KMS-11 (cell line): ENCODE measurements around the gene MAP2K2.
A peak's percentile ranks its signal among the peaks of the same experiment; 100 is the strongest.

ENCODE experiments used
- H2AFZ ChIP-seq: fragments of 200-600 bp; sonication (generic); 2 replicates; pipeline ENCODE4 v1.6.1; 2016; ENCODE audit warnings: antibody characterized with exemption, mixed run types, low read depth
- H3K27ac ChIP-seq: fragments of 200-600 bp; sonication (generic); 2 replicates; pipeline ENCODE4 v1.6.1; 2016; ENCODE audit warnings: mild to moderate bottlenecking, mixed run types
- H3K27me3 ChIP-seq: fragments of 200-600 bp; sonication (generic); 2 replicates; pipeline ENCODE4 v1.6.1; 2017; ENCODE audit warnings: mild to moderate bottlenecking, low read depth, mixed run types, moderate library complexity; ENCODE audit not compliant: insufficient read depth
- H3K36me3 ChIP-seq: fragments of 200-600 bp; sonication (generic); 2 replicates; pipeline ENCODE4 v1.6.1; 2017; ENCODE audit warnings: mild to moderate bottlenecking, mixed run types; ENCODE audit not compliant: insufficient read depth
- H3K4me1 ChIP-seq: fragments of 200-600 bp; sonication (generic); 2 replicates; pipeline ENCODE4 v1.6.1; 2016; ENCODE audit warnings: mild to moderate bottlenecking, low read depth, mixed run types; ENCODE audit not compliant: poor library complexity, severe bottlenecking
- H3K4me2 ChIP-seq: fragments of 200-600 bp; sonication (generic); 2 replicates; pipeline ENCODE4 v1.7.0; 2016; ENCODE audit warnings: mild to moderate bottlenecking, mixed run types
- H3K4me3 ChIP-seq: fragments of 200-600 bp; sonication (generic); IDR thresholded peaks from 2 replicates; pipeline ENCODE4 v1.6.1; 2017; ENCODE audit warnings: low read depth, low read length, mixed read lengths; ENCODE audit not compliant: insufficient read depth
- H3K79me2 ChIP-seq: fragments of 200-600 bp; sonication (generic); 2 replicates; pipeline ENCODE4 v1.6.1; 2016; ENCODE audit warnings: low read depth, mixed run types; ENCODE audit not compliant: insufficient read depth
- H3K9ac ChIP-seq: fragments of 200-600 bp; sonication (generic); 2 replicates; pipeline ENCODE4 v1.6.1; 2016; ENCODE audit warnings: mild to moderate bottlenecking, mixed run types
- H4K20me1 ChIP-seq: fragments of 200-600 bp; sonication (generic); 2 replicates; pipeline ENCODE4 v1.6.1; 2016; ENCODE audit warnings: mild to moderate bottlenecking, mixed run types; ENCODE audit not compliant: insufficient read depth
- TF ChIP-seq, protein P1 (sequence below): fragments of 200-600 bp; sonication (generic); conservative IDR thresholded peaks from 2 replicates; pipeline ENCODE4 v1.6.1; 2017; ENCODE audit warnings: low read depth, mild to moderate bottlenecking, antibody characterized with exemption, low read length, moderate library complexity, mixed read lengths

Gene MAP2K2

DNA sequence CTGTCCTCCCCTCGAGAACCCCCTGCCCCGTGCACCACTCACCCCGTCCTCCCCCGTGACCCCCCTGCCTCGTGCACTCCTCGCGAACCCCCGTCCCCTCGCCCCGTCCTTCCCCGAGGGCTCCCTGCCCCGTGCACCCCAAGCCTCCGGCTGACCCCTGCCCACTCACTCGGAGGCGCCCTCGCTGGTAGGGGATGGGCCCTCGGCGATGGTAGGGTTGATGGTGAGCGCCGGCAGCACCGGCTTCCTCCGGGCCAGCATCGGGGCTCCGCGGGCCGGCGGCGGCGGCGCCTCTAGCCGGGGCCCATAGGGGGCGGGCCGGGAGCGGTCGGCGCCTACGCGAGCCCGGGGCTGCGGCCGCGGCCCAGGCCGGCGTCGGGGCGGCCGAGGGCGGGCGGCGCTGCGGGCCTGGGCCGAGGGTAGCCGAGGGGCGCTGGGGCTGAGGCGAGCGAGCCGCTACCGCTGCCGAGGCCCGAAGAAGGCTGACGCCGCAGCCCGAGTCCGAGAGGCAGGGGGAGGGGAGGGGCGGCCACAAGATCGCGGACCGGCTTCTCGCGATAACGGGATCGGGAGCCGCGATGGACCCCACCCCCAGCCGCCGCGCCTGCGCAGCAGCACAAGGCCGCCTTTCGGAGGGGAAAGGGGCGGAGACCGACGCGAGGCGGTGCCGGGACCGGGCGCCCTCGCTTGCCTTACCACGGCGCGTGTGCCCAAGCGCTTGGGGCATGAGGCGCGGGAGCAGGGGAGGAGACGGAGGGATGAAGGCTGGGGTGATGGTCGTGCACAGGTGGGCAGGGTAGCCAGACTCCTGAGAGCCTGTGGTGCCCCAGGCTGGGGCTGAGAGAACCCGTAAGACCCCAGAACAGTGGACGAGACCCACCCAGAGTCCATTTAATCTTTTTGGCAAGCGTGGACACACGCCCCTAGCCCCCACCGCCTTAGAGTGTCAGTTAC lies at the start of gene MAP2K2:
Gene MAP2K2 (minus strand): TSS at position 508 of the 954 bp plus-strand sequence. CDS start 247 bp downstream, at position 261.
- no peaks in the 10 kb centered on the region for H3K36me3 ChIP-seq
- peak within 1 kb of the TSS; percentile 73; the same call in 1 of the 2 replicates for H2AFZ ChIP-seq
- peak within 1 kb of the TSS; percentile 70; the same call in 1 of the 2 replicates for H3K9ac ChIP-seq
- no peaks in the 10 kb centered on the region for H4K20me1 ChIP-seq
- TF ChIP-seq, protein P1, sequence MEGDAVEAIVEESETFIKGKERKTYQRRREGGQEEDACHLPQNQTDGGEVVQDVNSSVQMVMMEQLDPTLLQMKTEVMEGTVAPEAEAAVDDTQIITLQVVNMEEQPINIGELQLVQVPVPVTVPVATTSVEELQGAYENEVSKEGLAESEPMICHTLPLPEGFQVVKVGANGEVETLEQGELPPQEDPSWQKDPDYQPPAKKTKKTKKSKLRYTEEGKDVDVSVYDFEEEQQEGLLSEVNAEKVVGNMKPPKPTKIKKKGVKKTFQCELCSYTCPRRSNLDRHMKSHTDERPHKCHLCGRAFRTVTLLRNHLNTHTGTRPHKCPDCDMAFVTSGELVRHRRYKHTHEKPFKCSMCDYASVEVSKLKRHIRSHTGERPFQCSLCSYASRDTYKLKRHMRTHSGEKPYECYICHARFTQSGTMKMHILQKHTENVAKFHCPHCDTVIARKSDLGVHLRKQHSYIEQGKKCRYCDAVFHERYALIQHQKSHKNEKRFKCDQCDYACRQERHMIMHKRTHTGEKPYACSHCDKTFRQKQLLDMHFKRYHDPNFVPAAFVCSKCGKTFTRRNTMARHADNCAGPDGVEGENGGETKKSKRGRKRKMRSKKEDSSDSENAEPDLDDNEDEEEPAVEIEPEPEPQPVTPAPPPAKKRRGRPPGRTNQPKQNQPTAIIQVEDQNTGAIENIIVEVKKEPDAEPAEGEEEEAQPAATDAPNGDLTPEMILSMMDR, result no peak
- H3K27me3 ChIP-seq, result no peaks in the 10 kb centered on the region
- no peak within 1 kb of the TSS for H3K4me3 ChIP-seq
- peaks cover 7% of the 10 kb centered on the region for H3K4me1 ChIP-seq
- peak within 1 kb of the TSS; percentile 88 for H3K4me2 ChIP-seq
- H3K79me2 ChIP-seq, result peaks cover 22% of the 10 kb centered on the region
- no peak within 1 kb of the TSS for H3K27ac ChIP-seq

DNA sequence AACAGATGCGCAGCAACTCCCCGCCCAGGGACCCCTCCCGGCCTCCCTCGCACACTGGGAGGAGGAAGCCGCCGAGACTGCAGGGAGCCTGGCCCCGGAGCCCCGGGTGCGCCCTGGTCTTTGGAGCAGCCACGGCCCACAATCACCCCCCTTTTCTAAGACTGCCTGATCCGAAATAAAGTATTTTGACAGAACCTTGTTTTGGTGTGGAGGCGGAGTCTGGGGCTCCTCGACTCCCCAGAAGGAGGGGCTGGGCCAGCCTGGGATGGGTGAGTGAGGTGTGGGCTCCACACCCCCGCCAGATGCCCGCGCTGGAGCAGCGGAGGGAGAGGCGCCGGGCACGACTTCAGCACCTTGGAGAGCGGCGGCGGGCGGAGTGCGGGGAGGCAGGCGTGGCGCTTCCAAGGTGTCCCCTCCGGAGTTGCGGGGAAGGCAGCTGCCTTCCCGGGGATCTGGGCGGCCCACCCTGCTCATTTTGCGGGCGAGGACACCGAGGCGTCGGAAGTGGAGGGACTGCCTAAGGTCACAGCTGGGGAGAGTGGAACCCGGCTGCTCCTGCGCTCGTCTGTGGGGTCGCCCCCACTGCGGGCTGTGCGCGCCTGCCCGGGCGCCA lies 49.0 kb upstream of the MAP2K2 start:
- TF ChIP-seq, protein P1, result no peak
- H3K79me2 ChIP-seq, result no peaks in the 10 kb centered on the region
- no peak overlapping the region for H2AFZ ChIP-seq
- no peak overlapping the region for H3K9ac ChIP-seq
- no peaks in the 10 kb centered on the region for H4K20me1 ChIP-seq
- H3K27me3 ChIP-seq, result peaks cover 34% of the 10 kb centered on the region; the same call in 1 of the 2 replicates
- no peak overlapping the region for H3K4me2 ChIP-seq
- no peak overlapping the region for H3K4me3 ChIP-seq
- H3K27ac ChIP-seq, result no peak overlapping the region
- peaks cover 6% of the 10 kb centered on the region for H3K4me1 ChIP-seq
- H3K36me3 ChIP-seq, result no peaks in the 10 kb centered on the region

DNA sequence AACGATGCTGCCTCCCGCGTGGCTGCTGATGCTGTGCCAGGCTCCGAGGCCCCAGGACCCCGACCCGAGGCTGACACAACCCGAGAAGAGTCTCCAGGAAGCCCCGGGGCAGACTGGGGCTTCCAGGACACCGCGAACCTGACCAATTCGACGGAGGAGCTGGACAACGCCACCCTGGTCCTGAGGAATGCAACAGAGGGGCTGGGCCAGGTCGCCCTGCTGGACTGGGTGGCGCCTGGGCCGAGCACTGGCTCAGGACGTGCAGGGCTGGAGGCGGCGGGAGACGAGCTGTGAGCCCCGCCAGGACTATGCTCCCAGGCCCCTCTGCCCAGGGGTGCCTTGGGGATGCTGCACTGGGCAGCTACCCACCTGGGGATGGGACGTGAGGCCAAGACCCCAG lies 47.8 kb upstream of the MAP2K2 start:
- Histone ChIP-seq H3K36me3 (no peaks in the 10 kb centered on the region), H3K4me1 (peaks cover 6% of the 10 kb centered on the region), H3K27me3 (peaks cover 40% of the 10 kb centered on the region), H3K4me3 (no peak overlapping the region), H3K79me2 (no peaks in the 10 kb centered on the region), H3K9ac (no peak overlapping the region), H3K27ac (no peak overlapping the region), H2AFZ (no peak overlapping the region), H4K20me1 (no peaks in the 10 kb centered on the region), H3K4me2 (no peak overlapping the region)
- TF ChIP-seq, protein P1, result no peak

DNA sequence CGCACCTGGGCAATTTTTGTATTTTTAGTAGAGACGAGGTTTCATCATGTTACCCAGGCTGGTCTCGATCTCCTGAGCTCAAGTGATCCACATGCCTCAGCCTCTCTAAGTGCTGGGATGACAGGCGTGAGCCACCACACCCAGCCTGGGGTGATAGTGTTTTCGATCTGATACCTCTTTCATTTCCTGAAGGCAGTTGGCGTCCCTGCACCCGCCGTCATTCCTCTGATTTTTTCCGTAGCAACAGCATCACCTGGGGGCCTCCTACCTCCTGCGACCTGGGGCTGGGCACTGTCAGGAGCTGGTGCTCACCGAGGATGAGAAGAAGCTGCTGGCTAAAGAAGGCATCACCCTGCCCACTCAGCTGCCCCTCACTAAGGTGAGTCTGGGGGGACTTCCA lies 40.3 kb upstream of the MAP2K2 start:
- Histone ChIP-seq H3K4me1 (no peaks in the 10 kb centered on the region), H3K27me3 (peaks cover 76% of the 10 kb centered on the region), H3K4me2 (no peak overlapping the region), H2AFZ (no peak overlapping the region), H3K79me2 (no peaks in the 10 kb centered on the region), H3K36me3 (no peaks in the 10 kb centered on the region), H4K20me1 (no peaks in the 10 kb centered on the region), H3K27ac (no peak overlapping the region), H3K9ac (no peak overlapping the region), H3K4me3 (no peak overlapping the region)
- TF ChIP-seq, protein P1, result no peak
